HepG2 (cell line): ENCODE data around the gene MRPL14. TPM values are rescaled to one million over a fixed set of nuclear protein-coding genes. Genes with fewer than 3 reads are reported as not detected.

Experiments
- CEBPB ChIP-seq: IDR thresholded peaks from 2 replicates; pipeline ENCODE4 v1.6.1; 2011; ENCODE audit warnings: low read depth, low read length, improper control_type of control experiment, borderline replicate concordance
- HMGA1 ChIP-seq: sonication (generic); formaldehyde crosslinking; conservative IDR thresholded peaks from 2 replicates; pipeline ENCODE4 v1.4.0; 2020; ENCODE audit warnings: missing genetic modification reagents
- KLF13 ChIP-seq: sonication (generic); formaldehyde crosslinking; IDR thresholded peaks from 2 replicates; pipeline ENCODE4 v1.4.0; 2020; ENCODE audit warnings: mild to moderate bottlenecking, missing genetic modification reagents
- NRL ChIP-seq: sonication (generic); formaldehyde crosslinking; IDR thresholded peaks from 2 replicates; pipeline ENCODE4 v1.5.0; 2020; ENCODE audit warnings: missing genetic modification reagents, mild to moderate bottlenecking, moderate library complexity, borderline replicate concordance
- PAF1 ChIP-seq: IDR thresholded peaks from 2 replicates; pipeline ENCODE4 v1.6.1; 2016; ENCODE audit warnings: missing genetic modification reagents, missing compliant biosample characterization
- SRSF1 ChIP-seq: fragments of 200-400 bp; formaldehyde crosslinking; optimal IDR thresholded peaks from 2 replicates; pipeline ENCODE3; 2017; ENCODE audit warnings: mild to moderate bottlenecking, low read depth, low read length, moderate library complexity
- ZNF205 ChIP-seq: IDR thresholded peaks from 2 replicates; pipeline ENCODE4 v1.6.1; 2018; ENCODE audit warnings: missing biosample characterization, missing genetic modification reagents
- ZNF333 ChIP-seq: sonication (generic); formaldehyde crosslinking; IDR thresholded peaks from 2 replicates; pipeline ENCODE4 v1.4.0; 2020; ENCODE audit warnings: mild to moderate bottlenecking, missing genetic modification reagents, borderline replicate concordance
- ZNF781 ChIP-seq: sonication (generic); formaldehyde crosslinking; IDR thresholded peaks from 2 replicates; pipeline ENCODE4 v1.5.1; 2020; ENCODE audit warnings: borderline replicate concordance, mild to moderate bottlenecking, missing genetic modification reagents; ENCODE audit errors: not compliant biosample characterization
- ZNF83 ChIP-seq: sonication (generic); formaldehyde crosslinking; IDR thresholded peaks from 2 replicates; pipeline ENCODE4 v1.4.0; 2020; ENCODE audit warnings: missing genetic modification reagents, mild to moderate bottlenecking, borderline replicate concordance
- polyA plus RNA-seq, 8 experiments: library from polyadenylated mRNA; depleted of rRNA in 3 of 8; stranded (reverse) in 7 of 8; unstranded in 1 of 8; fragments of >200 nt; fragmentation: Illumina TruSeq in 4 of 8; extraction: Trizol in 4 of 8; gene quantifications; 2 replicates each; pipeline versions ENCODE4 v1.2.1 to v1.2.3, GENCODE V29; 2011 to 2016; ENCODE audit warnings: low read depth in 4 of 8, missing spikeins in 1 of 8, mixed read lengths in 1 of 8; ENCODE audit not compliant: insufficient read depth in 1 of 8
- total RNA-seq, 5 experiments: library from RNA; depleted of rRNA; stranded (reverse); fragments of >200 nt; fragmentation: Illumina TruSeq; extraction: Trizol; gene quantifications; 2 replicates each; pipeline ENCODE4 v1.2.3, GENCODE V29; 2016; ENCODE audit warnings: low read depth in 1 of 5
- TF ChIP-seq, protein P1 (sequence below): sonication (generic); formaldehyde crosslinking; IDR thresholded peaks from 2 replicates; pipeline ENCODE4 v1.8.0; 2022; ENCODE audit warnings: mild to moderate bottlenecking, missing genetic modification reagents, borderline replicate concordance
- TF ChIP-seq, protein P2 (sequence below): sonication (generic); formaldehyde crosslinking; IDR thresholded peaks from 2 replicates; pipeline ENCODE4 v1.4.0; 2020; ENCODE audit warnings: mild to moderate bottlenecking, missing genetic modification reagents
- TF ChIP-seq, protein P3 (sequence below): sonication (generic); formaldehyde crosslinking; IDR thresholded peaks from 2 replicates; pipeline ENCODE4 v1.4.0; 2020; ENCODE audit warnings: missing genetic modification reagents, borderline replicate concordance
- TF ChIP-seq, protein P4 (sequence below): sonication (generic); formaldehyde crosslinking; IDR thresholded peaks from 2 replicates; pipeline ENCODE4 v1.4.0; 2020; ENCODE audit warnings: mild to moderate bottlenecking, missing genetic modification reagents, borderline replicate concordance
- TF ChIP-seq, protein P5 (sequence below): sonication (generic); formaldehyde crosslinking; IDR thresholded peaks from 2 replicates; pipeline ENCODE4 v1.8.0; 2022; ENCODE audit warnings: low read depth, missing genetic modification reagents

The MRPL14 gene
- total and polyA plus RNA-seq, 2 of the 13 experiments (the other 11 are each of a cell fraction or from before 2014, with no cell fraction given): 157 to 178 TPM

DNA sequence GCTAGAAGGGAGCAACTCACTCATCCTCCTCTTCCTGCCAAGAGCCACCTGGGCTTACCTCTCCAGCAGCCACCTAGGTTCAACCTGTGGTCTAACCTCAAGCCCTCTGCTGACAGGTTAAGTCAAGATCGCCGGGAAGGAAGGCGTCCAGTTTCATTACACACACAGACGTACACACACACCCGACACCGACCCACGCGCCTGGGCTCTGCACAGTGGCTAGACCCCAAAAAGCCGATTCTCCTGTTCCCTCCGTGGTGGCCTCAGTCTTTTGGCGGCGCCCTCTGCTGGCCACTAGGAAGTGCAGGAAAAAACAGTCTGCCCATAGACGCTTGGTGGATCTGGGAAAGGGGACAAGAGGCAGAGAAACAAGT lies 52.8 kb downstream of the MRPL14 start (continued):
- TF ChIP-seq CEBPB: no peak
- TF ChIP-seq, protein P1, sequence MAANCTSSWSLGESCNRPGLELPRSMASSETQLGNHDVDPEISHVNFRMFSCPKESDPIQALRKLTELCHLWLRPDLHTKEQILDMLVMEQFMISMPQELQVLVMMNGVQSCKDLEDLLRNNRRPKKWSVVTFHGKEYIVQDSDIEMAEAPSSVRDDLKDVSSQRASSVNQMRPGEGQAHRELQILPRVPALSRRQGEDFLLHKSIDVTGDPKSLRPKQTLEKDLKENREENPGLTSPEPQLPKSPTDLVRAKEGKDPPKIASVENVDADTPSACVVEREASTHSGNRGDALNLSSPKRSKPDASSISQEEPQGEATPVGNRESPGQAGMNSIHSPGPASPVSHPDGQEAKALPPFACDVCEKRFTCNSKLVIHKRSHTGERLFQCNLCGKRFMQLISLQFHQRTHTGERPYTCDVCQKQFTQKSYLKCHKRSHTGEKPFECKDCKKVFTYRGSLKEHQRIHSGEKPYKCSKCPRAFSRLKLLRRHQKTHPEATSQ: no peak
- TF ChIP-seq, protein P2, sequence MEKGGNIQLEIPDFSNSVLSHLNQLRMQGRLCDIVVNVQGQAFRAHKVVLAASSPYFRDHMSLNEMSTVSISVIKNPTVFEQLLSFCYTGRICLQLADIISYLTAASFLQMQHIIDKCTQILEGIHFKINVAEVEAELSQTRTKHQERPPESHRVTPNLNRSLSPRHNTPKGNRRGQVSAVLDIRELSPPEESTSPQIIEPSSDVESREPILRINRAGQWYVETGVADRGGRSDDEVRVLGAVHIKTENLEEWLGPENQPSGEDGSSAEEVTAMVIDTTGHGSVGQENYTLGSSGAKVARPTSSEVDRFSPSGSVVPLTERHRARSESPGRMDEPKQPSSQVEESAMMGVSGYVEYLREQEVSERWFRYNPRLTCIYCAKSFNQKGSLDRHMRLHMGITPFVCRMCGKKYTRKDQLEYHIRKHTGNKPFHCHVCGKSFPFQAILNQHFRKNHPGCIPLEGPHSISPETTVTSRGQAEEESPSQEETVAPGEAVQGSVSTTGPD (CRISPR knock-in tag): no peak
- no peak for TF ChIP-seq ZNF83 (CRISPR knock-in tag)
- TF ChIP-seq ZNF781 (CRISPR knock-in tag): no peak
- TF ChIP-seq, protein P3, sequence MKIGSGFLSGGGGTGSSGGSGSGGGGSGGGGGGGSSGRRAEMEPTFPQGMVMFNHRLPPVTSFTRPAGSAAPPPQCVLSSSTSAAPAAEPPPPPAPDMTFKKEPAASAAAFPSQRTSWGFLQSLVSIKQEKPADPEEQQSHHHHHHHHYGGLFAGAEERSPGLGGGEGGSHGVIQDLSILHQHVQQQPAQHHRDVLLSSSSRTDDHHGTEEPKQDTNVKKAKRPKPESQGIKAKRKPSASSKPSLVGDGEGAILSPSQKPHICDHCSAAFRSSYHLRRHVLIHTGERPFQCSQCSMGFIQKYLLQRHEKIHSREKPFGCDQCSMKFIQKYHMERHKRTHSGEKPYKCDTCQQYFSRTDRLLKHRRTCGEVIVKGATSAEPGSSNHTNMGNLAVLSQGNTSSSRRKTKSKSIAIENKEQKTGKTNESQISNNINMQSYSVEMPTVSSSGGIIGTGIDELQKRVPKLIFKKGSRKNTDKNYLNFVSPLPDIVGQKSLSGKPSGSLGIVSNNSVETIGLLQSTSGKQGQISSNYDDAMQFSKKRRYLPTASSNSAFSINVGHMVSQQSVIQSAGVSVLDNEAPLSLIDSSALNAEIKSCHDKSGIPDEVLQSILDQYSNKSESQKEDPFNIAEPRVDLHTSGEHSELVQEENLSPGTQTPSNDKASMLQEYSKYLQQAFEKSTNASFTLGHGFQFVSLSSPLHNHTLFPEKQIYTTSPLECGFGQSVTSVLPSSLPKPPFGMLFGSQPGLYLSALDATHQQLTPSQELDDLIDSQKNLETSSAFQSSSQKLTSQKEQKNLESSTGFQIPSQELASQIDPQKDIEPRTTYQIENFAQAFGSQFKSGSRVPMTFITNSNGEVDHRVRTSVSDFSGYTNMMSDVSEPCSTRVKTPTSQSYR: peak; percentile 18; the same call in 1 of the 2 replicates
- no peak; the same call in 1 of the 2 replicates for TF ChIP-seq NRL
- TF ChIP-seq, protein P4, sequence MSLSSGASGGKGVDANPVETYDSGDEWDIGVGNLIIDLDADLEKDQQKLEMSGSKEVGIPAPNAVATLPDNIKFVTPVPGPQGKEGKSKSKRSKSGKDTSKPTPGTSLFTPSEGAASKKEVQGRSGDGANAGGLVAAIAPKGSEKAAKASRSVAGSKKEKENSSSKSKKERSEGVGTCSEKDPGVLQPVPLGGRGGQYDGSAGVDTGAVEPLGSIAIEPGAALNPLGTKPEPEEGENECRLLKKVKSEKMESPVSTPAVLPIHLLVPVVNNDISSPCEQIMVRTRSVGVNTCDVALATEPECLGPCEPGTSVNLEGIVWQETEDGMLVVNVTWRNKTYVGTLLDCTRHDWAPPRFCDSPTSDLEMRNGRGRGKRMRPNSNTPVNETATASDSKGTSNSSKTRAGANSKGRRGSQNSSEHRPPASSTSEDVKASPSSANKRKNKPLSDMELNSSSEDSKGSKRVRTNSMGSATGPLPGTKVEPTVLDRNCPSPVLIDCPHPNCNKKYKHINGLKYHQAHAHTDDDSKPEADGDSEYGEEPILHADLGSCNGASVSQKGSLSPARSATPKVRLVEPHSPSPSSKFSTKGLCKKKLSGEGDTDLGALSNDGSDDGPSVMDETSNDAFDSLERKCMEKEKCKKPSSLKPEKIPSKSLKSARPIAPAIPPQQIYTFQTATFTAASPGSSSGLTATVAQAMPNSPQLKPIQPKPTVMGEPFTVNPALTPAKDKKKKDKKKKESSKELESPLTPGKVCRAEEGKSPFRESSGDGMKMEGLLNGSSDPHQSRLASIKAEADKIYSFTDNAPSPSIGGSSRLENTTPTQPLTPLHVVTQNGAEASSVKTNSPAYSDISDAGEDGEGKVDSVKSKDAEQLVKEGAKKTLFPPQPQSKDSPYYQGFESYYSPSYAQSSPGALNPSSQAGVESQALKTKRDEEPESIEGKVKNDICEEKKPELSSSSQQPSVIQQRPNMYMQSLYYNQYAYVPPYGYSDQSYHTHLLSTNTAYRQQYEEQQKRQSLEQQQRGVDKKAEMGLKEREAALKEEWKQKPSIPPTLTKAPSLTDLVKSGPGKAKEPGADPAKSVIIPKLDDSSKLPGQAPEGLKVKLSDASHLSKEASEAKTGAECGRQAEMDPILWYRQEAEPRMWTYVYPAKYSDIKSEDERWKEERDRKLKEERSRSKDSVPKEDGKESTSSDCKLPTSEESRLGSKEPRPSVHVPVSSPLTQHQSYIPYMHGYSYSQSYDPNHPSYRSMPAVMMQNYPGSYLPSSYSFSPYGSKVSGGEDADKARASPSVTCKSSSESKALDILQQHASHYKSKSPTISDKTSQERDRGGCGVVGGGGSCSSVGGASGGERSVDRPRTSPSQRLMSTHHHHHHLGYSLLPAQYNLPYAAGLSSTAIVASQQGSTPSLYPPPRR (CRISPR knock-in tag): no peak
- no peak for TF ChIP-seq HMGA1 (CRISPR knock-in tag)
- no peak for TF ChIP-seq PAF1 (CRISPR knock-in tag)
- TF ChIP-seq KLF13 (CRISPR knock-in tag): no peak
- TF ChIP-seq SRSF1: peak; percentile 15
- no peak for TF ChIP-seq ZNF333 (CRISPR knock-in tag)
- TF ChIP-seq ZNF205 (CRISPR knock-in tag): no peak; the same call in 1 of the 2 replicates
- TF ChIP-seq, protein P5, sequence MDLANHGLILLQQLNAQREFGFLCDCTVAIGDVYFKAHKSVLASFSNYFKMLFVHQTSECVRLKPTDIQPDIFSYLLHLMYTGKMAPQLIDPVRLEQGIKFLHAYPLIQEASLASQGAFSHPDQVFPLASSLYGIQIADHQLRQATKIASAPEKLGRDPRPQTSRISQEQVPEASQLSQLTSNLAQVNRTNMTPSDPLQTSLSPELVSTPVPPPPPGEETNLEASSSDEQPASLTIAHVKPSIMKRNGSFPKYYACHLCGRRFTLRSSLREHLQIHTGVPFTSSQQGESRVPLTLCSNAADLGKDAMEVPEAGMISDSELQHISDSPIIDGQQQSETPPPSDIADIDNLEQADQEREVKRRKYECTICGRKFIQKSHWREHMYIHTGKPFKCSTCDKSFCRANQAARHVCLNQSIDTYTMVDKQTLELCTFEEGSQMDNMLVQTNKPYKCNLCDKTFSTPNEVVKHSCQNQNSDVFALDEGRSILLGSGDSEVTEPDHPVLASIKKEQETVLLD (CRISPR knock-in tag): no peak
